Neural crest cell (in vitro differentiated cells): Measurements from ENCODE around the gene SESN1. TPM values are rescaled to one million over a fixed set of nuclear protein-coding genes. Genes with fewer than 3 reads are reported as not detected.

ENCODE experiments used
- DNase-seq: peaks from one replicate; pipeline ENCODE4 v3.0.0; 2021; ENCODE audit warnings: low read depth, mixed read lengths, low spot score
- H3K27ac Mint-ChIP-seq: one replicate; pipeline ENCODE4 v1.8.0; 2021; ENCODE audit warnings: mild to moderate bottlenecking, mixed read lengths; ENCODE audit not compliant: unreplicated experiment
- H3K27me3 Mint-ChIP-seq: 2 replicates; pipeline ENCODE4 v1.8.0; 2021; ENCODE audit warnings: low read depth, mild to moderate bottlenecking, mixed read lengths
- H3K36me3 Mint-ChIP-seq: 2 replicates; pipeline ENCODE4 v1.8.0; 2021; ENCODE audit warnings: low read depth, mild to moderate bottlenecking, mixed read lengths
- H3K4me1 Mint-ChIP-seq: 2 replicates; pipeline ENCODE4 v1.8.0; 2021; ENCODE audit warnings: mixed read lengths
- H3K4me3 Mint-ChIP-seq: one replicate; pipeline ENCODE4 v1.8.0; 2021; ENCODE audit warnings: mild to moderate bottlenecking, mixed read lengths
- H3K9me3 Mint-ChIP-seq: 2 replicates; pipeline ENCODE4 v1.8.0; 2021; ENCODE audit warnings: mixed read lengths
- total RNA-seq: library from RNA; stranded (reverse); gene quantifications from 2 replicates; pipeline ENCODE4 v1.2.1, GENCODE V29; 2021
- TF ChIP-seq, protein P1 (sequence below): fragments of 200-600 bp; sonication (generic); conservative IDR thresholded peaks from 2 replicates; pipeline ENCODE4 v1.5.0; 2021; ENCODE audit warnings: antibody characterized with exemption, mild to moderate bottlenecking

The SESN1 gene
- total RNA-seq, 1 donor from 2014 or later = 11.5 TPM

DNA sequence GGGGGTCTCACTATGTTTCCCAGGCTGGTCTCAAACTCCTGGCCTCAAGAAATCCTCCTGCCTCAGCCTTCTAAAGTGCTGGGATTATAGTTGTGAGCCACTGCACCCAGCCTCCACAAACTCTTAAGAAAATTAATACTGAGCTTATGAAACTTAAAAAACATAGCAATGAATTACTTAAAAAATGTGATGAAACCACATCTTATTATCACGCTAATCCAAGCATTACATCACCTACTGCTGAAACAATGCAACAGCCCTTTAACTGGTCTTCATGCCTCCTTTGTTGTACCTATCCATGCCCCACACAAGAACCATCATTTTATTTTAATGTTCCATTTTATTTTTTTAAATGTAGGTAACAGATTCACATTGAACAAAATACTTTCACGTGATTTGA lies 24.9 kb downstream of the SESN1 start:
- Mint-ChIP-seq H3K27ac (no peak overlapping the region), H3K36me3 (no peaks in the 10 kb centered on the region), H3K4me3 (no peak overlapping the region), H3K4me1 (peaks cover 5% of the 10 kb centered on the region), H3K27me3 (no peaks in the 10 kb centered on the region), H3K9me3 (no peaks in the 10 kb centered on the region)
- no peak for DNase-seq
- TF ChIP-seq, protein P1, sequence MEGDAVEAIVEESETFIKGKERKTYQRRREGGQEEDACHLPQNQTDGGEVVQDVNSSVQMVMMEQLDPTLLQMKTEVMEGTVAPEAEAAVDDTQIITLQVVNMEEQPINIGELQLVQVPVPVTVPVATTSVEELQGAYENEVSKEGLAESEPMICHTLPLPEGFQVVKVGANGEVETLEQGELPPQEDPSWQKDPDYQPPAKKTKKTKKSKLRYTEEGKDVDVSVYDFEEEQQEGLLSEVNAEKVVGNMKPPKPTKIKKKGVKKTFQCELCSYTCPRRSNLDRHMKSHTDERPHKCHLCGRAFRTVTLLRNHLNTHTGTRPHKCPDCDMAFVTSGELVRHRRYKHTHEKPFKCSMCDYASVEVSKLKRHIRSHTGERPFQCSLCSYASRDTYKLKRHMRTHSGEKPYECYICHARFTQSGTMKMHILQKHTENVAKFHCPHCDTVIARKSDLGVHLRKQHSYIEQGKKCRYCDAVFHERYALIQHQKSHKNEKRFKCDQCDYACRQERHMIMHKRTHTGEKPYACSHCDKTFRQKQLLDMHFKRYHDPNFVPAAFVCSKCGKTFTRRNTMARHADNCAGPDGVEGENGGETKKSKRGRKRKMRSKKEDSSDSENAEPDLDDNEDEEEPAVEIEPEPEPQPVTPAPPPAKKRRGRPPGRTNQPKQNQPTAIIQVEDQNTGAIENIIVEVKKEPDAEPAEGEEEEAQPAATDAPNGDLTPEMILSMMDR = no peak

DNA sequence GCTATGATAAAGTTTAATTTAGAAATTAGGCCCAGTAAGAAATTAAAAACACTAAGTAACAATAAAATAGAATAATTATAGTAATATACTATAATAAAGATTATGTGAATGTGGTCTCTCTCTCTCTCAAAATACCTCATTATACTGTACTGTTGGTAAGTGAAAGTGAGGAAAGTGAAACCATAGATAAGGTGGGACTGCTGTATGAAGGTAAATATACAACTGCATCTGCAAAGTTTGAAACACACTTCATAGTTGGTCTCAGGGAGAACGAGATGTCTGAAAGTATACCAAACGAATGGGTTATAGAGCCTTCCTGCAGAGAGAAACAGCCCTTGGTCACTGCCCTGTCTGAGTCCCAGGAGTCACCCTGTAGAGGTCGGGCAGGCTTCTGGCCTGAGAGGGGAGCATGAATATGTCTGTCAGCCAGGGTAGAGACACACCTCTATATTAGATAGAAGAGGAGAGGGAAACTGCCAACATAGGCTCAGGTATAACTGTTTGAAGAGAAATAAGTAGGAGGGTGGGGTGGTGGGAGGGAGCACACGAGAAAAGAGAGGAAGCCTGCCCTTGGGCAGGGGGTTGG lies 31.8 kb downstream of the SESN1 start:
- TF ChIP-seq, protein P1 = no peak
- no peak overlapping the region for H3K4me3 Mint-ChIP-seq
- peaks cover 10% of the 10 kb centered on the region for H3K4me1 Mint-ChIP-seq
- no peaks in the 10 kb centered on the region for H3K36me3 Mint-ChIP-seq
- H3K27me3 Mint-ChIP-seq = no peaks in the 10 kb centered on the region
- no peak for DNase-seq
- H3K27ac Mint-ChIP-seq = no peak overlapping the region
- no peaks in the 10 kb centered on the region for H3K9me3 Mint-ChIP-seq

DNA sequence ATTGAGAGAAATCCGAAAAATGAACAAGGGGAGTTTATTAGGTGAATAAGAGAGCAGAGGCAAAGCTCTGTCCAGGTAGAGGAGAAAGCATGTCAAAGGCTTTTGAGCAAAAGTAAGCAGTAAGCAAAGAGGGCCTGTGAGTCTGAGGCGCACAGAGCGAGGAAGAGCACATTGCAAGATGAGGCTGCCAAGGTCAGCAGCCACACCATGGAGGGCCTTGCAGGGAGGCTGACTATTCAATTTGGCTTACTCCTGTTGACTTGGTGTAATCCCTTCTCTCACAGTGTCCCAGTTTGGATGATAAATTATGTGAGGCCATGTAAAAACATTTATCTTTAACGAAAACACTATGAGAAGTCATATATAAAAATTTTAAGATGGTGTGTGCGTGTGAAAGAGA lies 32.4 kb downstream of the SESN1 start:
- H3K27me3 Mint-ChIP-seq = no peaks in the 10 kb centered on the region
- H3K9me3 Mint-ChIP-seq = no peaks in the 10 kb centered on the region
- TF ChIP-seq, protein P1 = no peak
- H3K27ac Mint-ChIP-seq = no peak overlapping the region
- no peak for DNase-seq
- no peaks in the 10 kb centered on the region for H3K36me3 Mint-ChIP-seq
- H3K4me1 Mint-ChIP-seq = peaks cover 10% of the 10 kb centered on the region
- no peak overlapping the region for H3K4me3 Mint-ChIP-seq

DNA sequence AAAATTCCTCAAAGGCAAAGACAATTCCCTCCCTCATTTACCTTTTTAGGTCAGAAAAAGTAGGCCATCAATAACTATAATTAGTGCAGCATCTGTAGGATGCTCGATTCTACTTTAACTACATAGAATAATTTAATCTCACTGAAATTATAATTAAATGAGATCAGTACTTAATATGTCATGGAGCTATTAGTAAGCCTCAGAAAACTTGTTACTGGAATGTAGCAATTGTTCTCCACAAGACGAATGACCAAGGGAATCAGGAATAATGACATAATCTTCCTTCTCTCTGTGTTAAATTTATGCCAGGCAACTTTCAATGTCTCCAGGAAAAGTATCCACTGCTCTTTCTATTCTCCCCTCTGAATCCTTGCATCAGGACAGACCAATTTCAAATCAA lies 34.1 kb downstream of the SESN1 start:
- Mint-ChIP-seq H3K27ac (no peak overlapping the region), H3K9me3 (no peaks in the 10 kb centered on the region), H3K27me3 (no peaks in the 10 kb centered on the region), H3K4me1 (peaks cover 10% of the 10 kb centered on the region), H3K4me3 (no peak overlapping the region), H3K36me3 (no peaks in the 10 kb centered on the region)
- TF ChIP-seq, protein P1 = no peak
- DNase-seq = no peak

DNA sequence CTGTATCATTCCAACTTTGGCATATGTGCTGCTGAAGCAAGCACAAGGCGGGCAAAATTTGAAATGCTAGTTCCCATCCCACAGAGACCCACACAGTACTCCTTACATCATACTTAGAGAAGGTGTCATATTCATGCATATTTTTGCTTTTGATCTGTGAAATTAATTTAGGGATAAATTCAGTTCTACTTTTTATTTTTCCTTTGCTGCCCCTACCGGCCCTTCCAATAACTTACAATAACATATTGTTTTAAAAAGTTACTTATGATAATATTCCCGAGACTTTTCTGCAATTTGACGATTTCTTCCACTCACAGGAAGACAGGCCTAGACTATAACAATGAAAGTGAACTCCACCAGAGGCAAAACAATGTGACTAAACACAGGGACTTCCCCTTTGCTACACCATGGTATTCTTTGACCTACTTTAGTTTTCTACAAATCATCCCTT lies 35.0 kb downstream of the SESN1 start:
- no peak for DNase-seq
- H3K27ac Mint-ChIP-seq = no peak overlapping the region
- no peaks in the 10 kb centered on the region for H3K27me3 Mint-ChIP-seq
- TF ChIP-seq, protein P1 = no peak
- H3K4me3 Mint-ChIP-seq = no peak overlapping the region
- no peaks in the 10 kb centered on the region for H3K36me3 Mint-ChIP-seq
- H3K9me3 Mint-ChIP-seq = no peaks in the 10 kb centered on the region
- peaks cover 10% of the 10 kb centered on the region for H3K4me1 Mint-ChIP-seq
